ENCODE measurements around the gene WSB1.
"Not testable (repeated sequence)": the region's sequence is repeated elsewhere in the genome, so short reads cannot be mapped to it uniquely, and the experiment has no call there.

WSB1 gene, protein sequence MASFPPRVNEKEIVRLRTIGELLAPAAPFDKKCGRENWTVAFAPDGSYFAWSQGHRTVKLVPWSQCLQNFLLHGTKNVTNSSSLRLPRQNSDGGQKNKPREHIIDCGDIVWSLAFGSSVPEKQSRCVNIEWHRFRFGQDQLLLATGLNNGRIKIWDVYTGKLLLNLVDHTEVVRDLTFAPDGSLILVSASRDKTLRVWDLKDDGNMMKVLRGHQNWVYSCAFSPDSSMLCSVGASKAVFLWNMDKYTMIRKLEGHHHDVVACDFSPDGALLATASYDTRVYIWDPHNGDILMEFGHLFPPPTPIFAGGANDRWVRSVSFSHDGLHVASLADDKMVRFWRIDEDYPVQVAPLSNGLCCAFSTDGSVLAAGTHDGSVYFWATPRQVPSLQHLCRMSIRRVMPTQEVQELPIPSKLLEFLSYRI

DNA sequence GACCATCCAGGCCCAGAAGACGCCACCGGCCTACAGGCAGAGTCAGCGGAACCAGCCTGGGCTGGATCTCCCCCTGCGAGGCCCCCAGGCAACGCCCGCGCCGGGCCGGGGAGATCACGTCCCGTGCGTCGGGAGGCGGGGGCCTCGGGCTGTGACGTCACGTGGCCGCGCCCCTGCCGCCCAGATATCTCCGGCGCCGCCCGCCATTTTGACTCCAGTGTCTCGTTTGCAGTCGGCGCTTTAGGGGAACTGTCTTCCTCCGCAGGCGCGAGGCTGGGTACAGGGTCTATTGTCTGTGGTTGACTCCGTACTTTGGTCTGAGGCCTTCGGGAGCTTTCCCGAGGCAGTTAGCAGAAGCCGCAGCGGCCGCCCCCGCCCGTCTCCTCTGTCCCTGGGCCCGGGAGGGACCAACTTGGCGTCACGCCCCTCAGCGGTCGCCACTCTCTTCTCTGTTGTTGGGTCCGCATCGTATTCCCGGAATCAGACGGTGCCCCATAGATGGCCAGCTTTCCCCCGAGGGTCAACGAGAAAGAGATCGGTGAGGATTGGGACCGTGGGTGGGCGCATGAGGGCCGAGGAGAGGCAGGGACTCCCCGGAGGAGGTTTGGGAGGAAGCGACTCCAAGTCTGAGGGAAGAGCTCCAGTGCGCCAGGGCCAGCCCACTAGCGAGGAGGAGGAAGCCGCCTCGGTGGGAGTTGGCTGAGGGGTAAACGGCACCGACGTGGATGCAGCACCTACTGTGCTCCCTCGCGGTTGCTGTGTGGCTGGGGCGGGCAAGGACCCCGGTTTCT, at the start of gene WSB1:
Gene WSB1 (plus strand): TSS at position 217 of the 791 bp plus-strand sequence. CDS start 282 bp downstream, at position 499.
- peak; percentile 92 for DNase-seq

DNA sequence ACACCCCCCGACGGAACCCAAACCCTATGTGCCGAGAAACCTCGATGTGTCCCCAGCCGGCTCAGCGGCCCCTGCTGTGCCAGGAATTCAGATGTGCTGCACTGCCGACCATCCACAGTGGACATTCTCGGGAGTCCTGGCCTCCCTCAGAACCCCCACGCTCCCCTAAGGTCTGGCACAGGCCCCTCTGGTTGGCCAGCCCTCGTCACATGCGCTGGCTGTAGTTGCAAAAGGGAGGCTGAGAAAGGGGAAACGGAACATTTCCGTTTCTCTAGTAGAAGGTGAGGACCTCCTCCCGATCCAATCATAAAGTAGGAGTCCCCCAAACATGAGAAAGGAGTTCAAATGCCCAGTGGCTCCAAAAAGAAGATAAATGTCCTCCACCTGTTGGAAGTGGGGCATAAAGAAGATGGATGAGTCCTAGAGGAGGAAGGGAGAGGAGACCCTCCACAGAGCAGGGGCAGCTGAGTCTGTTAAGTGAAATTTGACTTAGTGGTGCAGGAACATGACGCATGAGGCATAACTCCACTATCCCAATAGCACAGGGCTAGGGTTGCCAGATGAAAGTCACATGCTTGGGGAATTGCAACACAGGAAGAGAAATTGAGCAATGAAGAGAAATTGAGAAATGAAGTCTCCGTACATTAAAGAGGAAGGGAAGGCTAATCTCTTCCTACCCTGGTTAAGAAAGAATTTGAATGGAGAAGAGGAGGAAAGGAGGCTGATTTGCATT, 49.3 kb upstream of the WSB1 start:
- DNase-seq, result peak; percentile 18

DNA sequence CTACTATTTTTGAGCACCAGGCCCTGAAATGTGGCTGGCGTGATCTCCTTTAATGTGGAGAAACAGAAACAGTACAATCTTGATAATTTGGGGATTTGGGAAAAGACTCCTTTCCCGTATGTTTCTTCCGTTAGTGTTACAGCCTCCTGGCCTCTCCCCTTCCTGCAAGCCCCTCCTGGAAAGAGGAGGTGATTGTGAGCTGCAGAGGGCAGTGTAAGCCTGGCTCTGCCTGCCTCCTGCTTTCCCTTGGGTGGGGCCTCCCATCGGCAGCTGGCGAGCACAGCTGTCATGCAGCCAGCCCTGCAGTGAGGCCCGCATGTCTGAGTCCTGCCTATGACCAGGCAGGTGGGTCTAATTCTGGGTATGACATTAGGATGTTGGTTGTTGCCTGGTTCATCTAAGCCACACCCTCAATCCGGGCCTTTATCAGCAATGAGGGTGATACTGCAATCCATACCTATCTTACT, 48.7 kb upstream of the WSB1 start:
- peak; percentile 50 for DNase-seq

DNA sequence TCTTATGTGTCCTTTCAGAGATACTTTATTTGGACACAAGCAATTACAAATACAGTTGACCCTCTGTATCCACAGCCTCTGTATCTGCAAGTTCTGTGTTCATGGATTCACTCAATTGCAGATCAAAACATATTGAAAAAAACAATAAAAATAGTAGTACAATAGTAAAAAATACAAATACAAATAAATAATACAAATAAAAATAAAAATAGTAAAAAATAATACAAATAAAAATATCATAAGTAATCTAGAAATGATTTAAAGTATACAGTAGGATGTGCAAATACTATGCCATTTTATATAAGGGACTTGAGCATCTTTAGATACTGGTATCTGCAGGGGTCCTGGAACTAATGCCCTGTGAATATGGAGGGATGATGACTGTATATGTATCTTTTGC, 47.4 kb upstream of the WSB1 start:
- no peak for DNase-seq

DNA sequence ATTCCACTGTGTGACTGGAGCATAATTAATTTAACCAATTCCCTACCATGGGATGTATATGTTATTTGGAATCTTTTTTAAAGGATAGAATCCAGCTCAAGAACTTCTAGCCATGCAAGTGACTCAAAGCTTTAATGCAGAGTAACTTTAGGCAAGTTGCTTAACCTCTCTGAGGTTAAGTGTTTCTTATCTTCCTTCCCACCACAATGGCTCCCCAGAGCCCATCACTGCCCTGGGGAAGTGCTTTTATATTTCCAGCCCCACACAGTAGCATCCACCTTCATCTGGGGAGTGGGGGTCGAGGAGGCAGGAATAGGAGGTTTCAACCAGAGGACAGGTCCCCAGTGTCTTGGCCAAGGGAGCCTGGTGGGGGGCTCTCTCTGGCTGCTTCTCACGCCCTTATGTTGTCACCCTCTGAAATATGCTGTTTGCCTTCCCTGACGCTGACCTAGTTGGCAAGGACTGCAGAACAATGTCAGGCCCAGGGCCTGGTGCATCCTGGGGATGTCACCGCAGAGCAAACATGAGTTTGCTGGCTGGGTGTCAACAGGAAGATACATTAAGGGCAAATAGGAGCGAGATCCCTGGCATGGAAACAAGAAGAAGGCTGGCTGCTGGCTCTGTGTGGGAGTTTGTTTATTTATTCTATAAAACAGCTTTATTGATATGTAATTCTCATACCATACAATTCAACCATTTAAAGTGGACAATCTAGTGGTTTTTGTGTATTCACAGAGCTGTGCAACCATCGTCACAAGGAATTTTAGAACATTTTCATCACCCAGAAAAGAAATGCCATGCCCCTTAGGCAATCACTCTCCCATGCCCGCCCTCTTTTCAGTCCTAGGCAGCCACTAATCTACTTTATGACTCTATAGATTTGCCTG, 46.6 kb upstream of the WSB1 start:
- DNase-seq, result no peak

DNA sequence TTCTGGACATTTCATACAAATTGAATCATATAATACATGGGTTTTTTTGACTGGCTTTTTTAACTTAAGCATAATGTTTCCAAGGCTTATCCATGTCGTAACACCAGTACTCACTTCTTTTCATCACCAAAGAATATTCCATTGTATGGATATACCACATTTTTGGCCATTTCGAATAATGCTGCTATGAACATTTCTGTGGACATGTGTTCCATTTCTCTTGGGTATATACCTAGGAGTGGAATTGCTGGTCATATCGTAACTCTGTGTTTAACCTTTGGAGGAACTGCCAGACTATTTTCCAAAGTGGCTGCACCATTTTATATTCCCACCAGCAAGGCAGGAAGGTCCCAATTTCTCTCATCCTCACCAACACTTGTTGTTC, 46.0 kb upstream of the WSB1 start:
- no peak for DNase-seq

DNA sequence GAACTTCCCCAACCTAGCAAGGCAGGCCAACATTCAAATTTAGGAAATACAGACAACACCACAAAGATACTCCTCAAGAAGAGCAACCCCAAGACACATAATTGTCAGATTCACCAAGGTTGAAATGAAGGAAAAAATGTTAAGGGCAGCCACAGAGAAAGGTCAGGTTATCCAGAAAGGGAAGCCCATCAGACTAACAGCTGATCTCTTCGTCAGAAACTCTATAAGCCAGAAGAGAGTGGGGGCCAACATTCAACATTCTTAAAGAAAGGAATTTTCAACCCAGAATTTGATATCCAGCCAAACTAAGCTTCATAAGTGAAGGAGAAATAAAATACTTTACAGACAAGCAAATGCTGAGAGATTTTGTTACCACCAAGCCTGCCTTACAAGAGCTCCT, 43.1 kb upstream of the WSB1 start:
- DNase-seq, result not testable (repeated sequence)

DNA sequence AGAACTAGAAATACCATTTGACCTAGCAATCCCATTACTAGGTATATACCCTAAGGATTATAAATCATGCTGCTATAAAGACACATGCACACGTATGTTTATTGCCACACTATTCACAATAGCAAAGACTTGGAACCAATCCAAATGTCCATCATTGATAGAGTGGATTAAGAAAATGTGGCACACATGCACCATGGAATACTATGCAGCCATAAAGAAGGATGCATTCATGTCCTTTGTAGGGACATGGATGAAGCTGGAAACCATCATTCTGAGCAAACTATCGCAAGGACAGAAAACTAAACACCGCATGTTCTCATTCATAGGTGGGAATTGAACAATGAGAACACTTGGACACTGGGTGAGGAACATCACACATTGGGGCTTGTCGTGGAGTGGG, 39.1 kb upstream of the WSB1 start:
- not testable (repeated sequence) for DNase-seq

DNA sequence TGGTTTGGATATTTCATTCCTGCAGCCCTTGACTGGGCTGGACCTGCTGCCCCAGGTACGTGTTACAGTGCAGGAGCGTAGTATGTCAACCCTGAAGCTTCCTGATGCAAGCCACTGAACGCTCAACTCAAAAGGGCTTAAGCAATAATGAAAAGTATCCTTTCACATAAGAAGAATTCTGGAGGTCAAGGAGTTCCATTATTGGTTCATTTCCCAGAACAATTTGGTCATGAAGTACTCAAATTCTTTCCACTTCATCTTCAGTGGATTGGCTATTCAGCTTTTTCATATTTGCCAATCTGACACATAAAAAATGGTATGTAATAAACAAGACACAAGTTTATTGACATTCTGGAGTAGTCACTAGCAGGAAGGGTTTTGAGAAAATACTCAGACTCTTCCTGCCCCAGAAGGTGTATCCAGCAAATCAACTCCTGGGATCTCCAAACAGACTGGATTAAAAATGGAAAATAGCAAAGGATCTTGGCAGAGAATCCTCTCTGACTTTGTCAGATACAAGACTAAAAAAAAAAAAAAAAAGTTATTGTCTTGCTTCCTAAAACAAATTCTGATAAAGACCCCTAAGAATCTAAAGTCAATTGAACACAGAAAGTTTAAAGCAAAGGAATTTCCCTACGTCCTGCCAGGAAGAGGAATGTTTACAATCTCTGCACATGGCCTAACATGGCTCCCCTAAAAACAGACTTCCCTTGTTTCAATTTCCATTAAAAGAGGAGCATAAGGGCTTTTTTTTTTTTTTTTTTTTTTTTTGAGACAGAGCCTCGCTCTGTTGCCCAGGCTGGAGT, 37.5 kb upstream of the WSB1 start:
- no peak for DNase-seq

DNA sequence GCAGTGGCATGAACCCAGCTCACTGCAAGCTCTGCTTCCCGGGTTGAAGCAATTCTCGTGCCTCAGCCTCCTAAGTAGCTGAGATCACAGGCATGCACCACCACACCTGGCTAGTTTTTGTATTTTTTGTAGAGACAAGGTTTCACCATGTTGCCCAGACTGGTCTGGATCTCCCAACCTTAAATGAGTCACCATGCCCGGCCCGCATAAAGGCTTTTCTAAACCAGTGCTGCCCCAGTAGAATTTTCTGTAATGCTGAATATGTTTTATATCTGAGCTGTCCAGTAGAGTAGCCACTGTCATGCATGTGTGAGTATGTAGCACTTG, 36.9 kb upstream of the WSB1 start:
- no peak for DNase-seq

DNA sequence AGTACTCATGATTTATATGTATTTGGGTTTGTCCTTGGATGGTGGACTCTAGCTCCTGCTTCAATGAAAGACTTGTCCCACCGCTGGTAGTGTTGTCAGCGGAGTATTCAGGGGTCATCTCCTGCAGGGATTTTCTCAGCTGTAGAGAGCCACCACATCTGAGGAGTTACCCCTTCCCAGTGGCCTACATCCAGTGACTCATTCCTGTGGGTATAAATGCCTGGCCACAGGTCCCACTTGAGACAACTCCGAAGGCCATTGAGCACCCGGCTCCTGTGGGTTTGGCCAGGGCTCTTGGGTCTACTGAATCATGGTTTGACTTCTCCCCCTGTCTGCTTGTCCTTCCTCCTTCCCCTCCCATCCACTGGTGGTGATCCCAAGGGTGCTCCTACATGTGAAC, 34.6 kb upstream of the WSB1 start:
- DNase-seq, result no peak

DNA sequence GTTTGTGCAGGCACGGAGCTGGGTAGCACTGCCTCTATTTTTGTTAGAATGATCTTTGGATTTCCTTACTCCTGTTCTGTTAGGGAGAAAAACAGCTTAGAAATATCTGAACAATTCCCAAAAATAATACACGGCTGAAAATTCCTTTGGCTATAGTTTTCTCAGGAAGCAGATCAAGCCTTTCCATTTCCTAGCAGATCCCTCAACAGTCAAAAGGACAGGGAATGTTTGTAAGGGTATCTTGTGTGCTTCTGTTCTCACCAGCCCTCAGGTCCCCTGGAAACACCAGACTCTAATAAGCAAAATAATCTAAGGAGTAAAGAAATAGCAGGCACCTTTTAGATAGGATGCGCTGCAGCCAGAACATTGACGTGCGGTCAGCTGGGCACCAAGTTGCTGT, 30.5 kb upstream of the WSB1 start:
- no peak for DNase-seq

DNA sequence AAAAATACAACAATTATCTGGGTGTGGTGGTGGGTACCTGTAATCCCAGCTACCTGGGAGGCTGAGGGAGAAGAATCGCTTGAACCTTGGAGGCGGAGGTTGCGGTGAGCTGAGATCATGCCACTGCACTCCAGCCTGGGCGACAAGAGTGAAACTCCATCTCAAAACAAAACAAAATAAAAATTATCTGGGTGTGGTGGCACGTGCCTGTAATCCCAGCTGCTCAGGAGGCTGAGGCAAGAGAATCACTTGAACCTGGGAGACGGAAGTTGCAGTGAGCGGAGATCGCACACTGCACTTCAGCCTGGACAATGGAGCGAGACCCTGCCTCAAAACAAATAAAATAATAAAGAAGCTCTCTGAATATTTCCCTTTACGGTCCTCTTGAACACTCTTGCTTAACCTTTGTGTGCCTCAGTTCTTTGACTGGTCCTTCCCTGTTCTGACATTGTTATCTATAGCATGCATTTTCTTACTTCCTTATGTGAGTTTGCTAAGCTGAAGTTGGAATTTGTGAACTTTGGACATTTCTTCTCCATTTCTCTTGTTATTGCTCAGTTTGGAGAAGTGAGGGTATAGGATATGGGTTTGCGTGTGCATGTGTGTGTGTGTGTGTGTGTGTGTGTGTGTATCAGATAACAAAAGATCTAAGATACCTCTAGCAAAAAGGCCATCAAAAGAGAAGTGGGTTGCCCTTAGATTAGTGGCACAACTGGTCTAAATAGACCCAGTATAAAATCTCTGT, 29.7 kb upstream of the WSB1 start:
- DNase-seq, result no peak

DNA sequence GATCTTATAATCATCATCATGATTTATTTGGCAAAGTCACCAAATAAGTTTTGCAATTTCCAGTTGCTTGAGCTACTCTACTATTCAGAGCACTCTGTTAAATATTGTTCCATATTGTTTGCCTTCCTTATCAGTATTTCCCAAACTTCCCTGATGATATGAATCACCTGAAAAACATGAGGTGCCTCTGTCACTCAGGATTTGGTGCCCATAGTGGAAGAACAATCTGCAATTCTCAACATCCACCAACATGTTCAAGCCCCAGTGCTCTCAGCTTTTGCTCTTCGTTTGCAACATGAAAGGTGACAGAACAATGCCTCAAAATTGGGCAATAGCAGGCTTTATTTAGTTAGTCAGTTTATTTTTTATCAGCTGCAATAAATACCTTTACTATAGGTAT, 28.6 kb upstream of the WSB1 start:
- no peak for DNase-seq

DNA sequence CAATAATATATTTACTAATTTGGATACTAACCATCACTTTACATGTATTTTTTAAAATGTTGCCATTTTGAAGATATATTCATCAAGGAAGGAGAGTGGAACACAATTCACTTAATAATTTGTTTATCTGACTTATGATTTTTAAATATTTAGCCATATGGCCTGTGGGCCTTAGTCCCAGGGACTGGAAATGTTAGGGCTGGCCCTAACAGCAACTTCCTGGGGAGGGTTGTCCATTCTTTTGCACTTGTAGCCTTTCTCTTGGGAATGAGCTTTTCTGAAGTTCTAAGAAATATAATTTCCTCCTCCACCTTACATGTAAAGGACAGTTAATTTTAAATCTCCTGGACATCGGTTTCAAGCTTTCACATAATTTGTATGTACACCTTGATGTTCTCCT, 27.7 kb upstream of the WSB1 start:
- DNase-seq, result no peak

DNA sequence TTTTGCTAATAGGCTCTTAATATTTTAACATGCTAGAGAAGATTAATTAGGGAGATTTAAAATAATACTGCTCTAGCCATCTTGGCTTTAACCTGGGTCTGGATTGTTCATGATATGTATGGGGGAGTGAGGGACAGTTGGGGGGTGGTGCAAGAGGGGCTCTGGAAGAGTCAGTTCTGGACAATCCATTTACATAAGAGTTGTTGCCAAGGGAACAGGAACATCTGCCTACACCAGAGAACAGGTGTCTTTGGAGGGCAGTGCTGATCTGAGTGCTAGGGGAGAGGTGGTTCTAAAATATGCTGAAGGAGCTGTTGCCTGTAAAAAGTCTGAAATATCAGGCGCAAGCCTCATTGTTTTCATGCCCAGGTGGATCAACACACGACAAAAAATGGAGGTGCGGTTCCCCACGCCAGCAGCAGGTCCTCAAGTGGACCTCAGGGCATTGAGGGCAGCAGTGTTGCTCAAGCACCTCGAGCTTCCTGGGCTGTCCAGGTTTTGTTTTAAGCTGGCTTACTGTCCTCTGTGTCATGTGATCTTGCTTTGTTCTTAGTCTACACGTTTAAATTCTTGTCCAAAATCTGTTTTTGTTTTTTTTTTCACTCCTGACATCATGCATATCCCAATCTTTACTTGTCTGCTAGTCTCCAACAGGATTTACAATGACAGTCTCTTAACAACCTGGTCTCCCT, 25.4 kb upstream of the WSB1 start:
- DNase-seq, result no peak

DNA sequence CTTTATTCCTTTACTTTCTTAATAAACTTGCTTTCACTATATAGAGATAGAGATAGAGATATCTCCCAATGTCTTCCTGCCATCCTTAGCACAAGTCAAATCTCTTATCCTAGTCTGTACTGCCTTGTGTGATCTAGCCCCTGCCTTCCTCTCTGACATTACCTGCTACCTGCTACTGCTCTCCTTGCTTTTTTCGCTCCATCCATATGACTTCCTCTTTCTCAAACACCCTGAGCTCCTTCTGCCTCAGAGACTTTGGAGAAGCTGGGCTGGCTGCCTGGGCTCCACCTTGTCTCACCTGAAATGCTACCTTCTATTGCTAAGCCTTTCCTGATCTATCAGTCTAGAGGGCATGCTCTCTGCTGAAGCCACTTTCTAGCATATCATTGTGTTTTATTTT, 24.7 kb upstream of the WSB1 start:
- no peak for DNase-seq

DNA sequence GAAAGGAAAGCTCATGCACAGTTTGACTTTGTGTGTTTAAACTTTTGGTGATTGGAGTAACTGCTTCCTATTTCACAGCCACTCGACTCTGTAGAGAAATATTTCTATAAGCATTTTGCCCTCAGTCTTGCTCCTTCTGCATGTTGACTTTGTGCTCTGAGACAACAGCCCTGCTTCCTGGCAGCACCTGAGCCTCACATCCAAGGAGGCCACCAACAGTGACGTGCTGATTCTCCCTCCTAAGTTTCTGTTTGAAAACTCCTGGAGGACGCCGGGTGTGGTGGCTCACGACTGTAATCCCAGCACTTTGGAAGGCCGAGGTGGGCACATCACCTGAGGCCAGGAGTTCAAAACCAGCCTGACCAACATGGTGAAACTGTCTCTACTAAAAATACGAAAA, 23.9 kb upstream of the WSB1 start:
- DNase-seq, result no peak

DNA sequence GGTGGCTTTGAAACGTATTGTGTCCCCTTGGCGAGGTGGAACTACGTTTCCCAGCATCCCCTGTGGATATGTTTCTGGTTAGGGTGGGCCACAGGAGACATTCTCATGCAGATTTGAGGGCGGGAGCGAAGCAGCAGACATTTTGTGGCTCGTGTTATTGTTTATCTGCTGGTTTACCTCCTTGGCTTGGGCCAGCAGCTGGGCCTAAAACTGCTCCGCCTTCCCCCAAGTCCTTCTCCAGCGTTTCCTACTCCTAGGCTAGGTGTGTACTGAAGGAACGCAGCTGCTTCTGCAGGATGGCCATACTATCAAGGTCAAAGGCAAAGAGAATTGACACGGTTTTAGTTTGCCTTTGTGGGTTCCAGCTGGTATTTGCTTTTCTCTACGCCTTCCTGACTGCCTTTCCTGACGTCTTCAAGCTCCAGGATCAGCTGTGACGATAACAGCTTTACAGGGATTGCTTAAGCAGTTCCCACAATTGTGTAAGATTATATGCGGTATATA, 17.2 kb upstream of the WSB1 start:
- no peak for DNase-seq

DNA sequence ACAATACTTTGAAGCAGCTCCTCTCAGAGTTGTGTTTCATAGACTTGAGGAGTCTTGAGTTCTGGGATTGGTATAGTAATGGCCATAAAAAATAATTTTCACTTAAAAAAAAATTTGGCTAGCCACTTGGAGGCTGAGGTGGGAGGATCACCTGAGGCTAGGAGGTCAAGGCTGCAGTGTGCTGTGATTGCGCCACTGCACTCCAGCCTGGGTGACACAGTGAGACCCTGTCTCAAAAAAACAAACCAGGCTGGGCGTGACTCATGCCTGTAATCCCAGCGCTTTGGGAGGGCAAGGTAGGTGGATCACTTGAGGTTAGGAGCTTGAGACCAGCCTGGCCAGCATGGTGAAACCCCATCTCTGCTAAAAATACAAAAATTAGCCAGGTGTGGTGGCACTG, 14.8 kb upstream of the WSB1 start:
- not testable (repeated sequence) for DNase-seq
